Suprapubic skin (tissue), 4 donors: ENCODE data around the gene MIB2.

Source experiments
- CTCF ChIP-seq, 2 donors: fragments of 200-600 bp in 1 of 2; fragments of 450-650 bp in 1 of 2; sonication (generic) in 1 of 2; IDR thresholded peaks; one replicate each; pipeline ENCODE4 v1.5.1; 2016 to 2019; ENCODE audit warnings: antibody characterized with exemption in 2 of 2, mild to moderate bottlenecking in 1 of 2, moderate library complexity in 1 of 2
- EP300 ChIP-seq: sonication (generic); formaldehyde crosslinking; IDR thresholded peaks from one replicate; pipeline ENCODE4 v1.6.1; 2017; ENCODE audit warnings: antibody characterized with exemption
- POLR2A ChIP-seq, 2 donors: fragments of 450-650 bp; IDR thresholded peaks; one replicate each; pipeline ENCODE4 v1.6.1; 2017; ENCODE audit warnings: antibody characterized with exemption in 2 of 2, mild to moderate bottlenecking in 2 of 2, moderate library complexity in 2 of 2
- POLR2AphosphoS5 ChIP-seq, 3 donors: sonication (generic); formaldehyde crosslinking; IDR thresholded peaks; one replicate each; pipeline ENCODE4 v1.6.1; 2017; ENCODE audit warnings: antibody characterized with exemption in 3 of 3

- TF ChIP-seq CTCF (IDR thresholded peaks at IDR 0.05) (no peak), POLR2A (IDR thresholded peaks at IDR 0.05) (no peak), POLR2AphosphoS5 (IDR thresholded peaks at IDR 0.05) (no peak), EP300 (no peak)
Observed at GRCh38 chr1:1624443-1625403, 9.4 kb downstream of the MIB2 start.
